Hepatocyte (in vitro differentiated cells): ENCODE results near the gene CHRNA4. TPM values are rescaled to one million over a fixed set of nuclear protein-coding genes. Genes with fewer than 3 reads are reported as not detected.

Source experiments
- DNase-seq: peaks from one replicate; pipeline ENCODE4 v3.0.0-alpha.2; 2016; ENCODE audit warnings: low spot score
- H2AFZ ChIP-seq: fragments of 200-600 bp; sonication (generic); 2 replicates; pipeline ENCODE4 v1.6.0; 2016; ENCODE audit warnings: antibody characterized with exemption, mild to moderate bottlenecking
- H3K27ac ChIP-seq: fragments of 200-600 bp; sonication (generic); 2 replicates; pipeline ENCODE4 v1.5.1; 2016; ENCODE audit warnings: mild to moderate bottlenecking
- H3K27me3 ChIP-seq: fragments of 200-600 bp; sonication (generic); 2 replicates; pipeline ENCODE4 v1.6.1; 2016
- H3K36me3 ChIP-seq: fragments of 200-600 bp; sonication (generic); replicated peaks from 2 replicates; pipeline ENCODE4 v1.5.1; 2016; ENCODE audit warnings: low read depth; ENCODE audit not compliant: insufficient read depth
- H3K4me1 ChIP-seq: fragments of 200-600 bp; sonication (generic); 2 replicates; pipeline ENCODE4 v1.5.1; 2016; ENCODE audit warnings: mild to moderate bottlenecking, moderate library complexity; ENCODE audit not compliant: insufficient read depth
- H3K4me2 ChIP-seq: fragments of 200-600 bp; sonication (generic); 2 replicates; pipeline ENCODE4 v1.6.0; 2016
- H3K4me3 ChIP-seq: fragments of 200-600 bp; sonication (generic); 2 replicates; pipeline ENCODE4 v1.5.1; 2016; ENCODE audit warnings: mild to moderate bottlenecking
- H3K79me2 ChIP-seq: fragments of 200-600 bp; sonication (generic); 2 replicates; pipeline ENCODE4 v1.6.0; 2017; ENCODE audit warnings: mild to moderate bottlenecking
- H3K9me2 ChIP-seq: fragments of 200-600 bp; sonication (generic); replicated peaks from 2 replicates; pipeline ENCODE4 v1.6.0; 2017; ENCODE audit warnings: mild to moderate bottlenecking; ENCODE audit not compliant: insufficient read depth
- H3K9me3 ChIP-seq: fragments of 200-600 bp; sonication (generic); 2 replicates; pipeline ENCODE4 v1.5.1; 2016; ENCODE audit warnings: low read depth, mild to moderate bottlenecking
- H4K20me1 ChIP-seq: fragments of 200-600 bp; sonication (generic); 2 replicates; pipeline ENCODE4 v1.6.0; 2016; ENCODE audit warnings: mild to moderate bottlenecking; ENCODE audit not compliant: insufficient read depth, poor library complexity, severe bottlenecking
- EZH2 ChIP-seq: fragments of 200-600 bp; sonication (generic); IDR thresholded peaks from 2 replicates; pipeline ENCODE4 v1.6.1; 2016; ENCODE audit warnings: antibody characterized with exemption, mild to moderate bottlenecking, borderline replicate concordance
- EZH2phosphoT487 ChIP-seq: fragments of 200-600 bp; sonication (generic); IDR thresholded peaks from one replicate; pipeline ENCODE4 v1.6.1; 2018; ENCODE audit warnings: antibody characterized with exemption, mild to moderate bottlenecking, low read depth, moderate library complexity; ENCODE audit not compliant: unreplicated experiment, severe bottlenecking
- whole genome bisulfite sequencing: methylation state at CpG from one replicate; pipeline ENCODE4 v1.1.6; 2016; ENCODE audit warnings: low lambda C conversion rate; ENCODE audit errors: missing lambda C conversion rate; 5-methylcytosine and 5-hydroxymethylcytosine counted together
- polyA plus RNA-seq: library from polyadenylated mRNA; unstranded; fragments of >200 nt; fragmentation: Nextera tagmentation; extraction: Ambion mirVana; gene quantifications from 2 replicates; pipeline ENCODE4 v1.2.1, GENCODE V29; 2016
- total RNA-seq: library from RNA; depleted of rRNA; stranded (reverse); fragments of >200 nt; gene quantifications from 2 replicates; pipeline ENCODE4 v1.2.3, GENCODE V29; 2014
- TF ChIP-seq, protein P1 (sequence below): fragments of 200-600 bp; sonication (generic); IDR thresholded peaks from 2 replicates; pipeline ENCODE4 v1.5.1; 2016; ENCODE audit warnings: antibody characterized with exemption, mild to moderate bottlenecking; ENCODE audit not compliant: poor library complexity

The CHRNA4 gene
- total and polyA plus RNA-seq, 2 experiments from 2014 or later: 0.25 TPM; not detected in 1

DNA sequence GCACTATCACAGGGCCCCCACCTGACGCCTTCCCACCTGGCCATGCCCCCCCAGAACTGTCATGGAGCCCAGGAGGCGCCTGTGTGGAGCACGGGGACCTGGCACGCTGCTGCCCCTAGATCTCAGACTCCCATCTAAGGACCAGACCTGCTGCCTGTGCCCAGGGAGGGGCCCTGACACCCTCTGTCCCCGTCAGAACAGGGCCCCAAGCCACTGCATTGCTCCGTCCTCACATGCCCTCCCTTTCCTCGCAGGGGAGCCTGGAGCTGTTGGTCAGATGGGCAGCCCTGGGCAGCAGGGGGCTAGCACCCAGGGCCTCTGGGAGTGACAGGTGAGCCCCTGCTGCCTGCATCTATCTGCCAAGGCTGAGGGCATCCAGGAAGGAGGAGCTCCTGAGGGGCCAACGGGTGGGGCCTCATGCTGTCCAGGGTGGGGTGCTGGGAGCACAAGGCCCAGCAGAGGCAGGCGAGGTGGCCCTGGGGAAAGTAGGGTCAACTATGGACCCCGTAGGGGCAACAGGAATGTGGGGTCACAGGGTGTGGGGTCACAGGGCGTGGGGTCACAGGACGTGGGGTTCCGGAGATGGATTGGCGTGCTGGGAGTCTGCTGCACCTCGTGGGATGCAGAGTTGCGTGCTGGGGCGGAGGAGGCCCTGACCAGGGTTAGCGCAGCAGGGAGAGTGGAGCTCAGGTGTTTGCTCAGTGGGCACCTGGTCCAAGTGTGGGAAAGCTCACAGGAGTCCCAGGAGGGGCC lies 31.6 kb downstream of the CHRNA4 start:
- Histone ChIP-seq H3K4me2 (no peak overlapping the region), H3K27me3 (no peaks in the 10 kb centered on the region), H3K27ac (no peak overlapping the region), H3K79me2 (no peaks in the 10 kb centered on the region), H3K9me2 (no peaks in the 10 kb centered on the region), H3K36me3 (no peaks in the 10 kb centered on the region), H3K4me1 (no peaks in the 10 kb centered on the region), H4K20me1 (no peaks in the 10 kb centered on the region), H3K9me3 (no peaks in the 10 kb centered on the region), H2AFZ (no peak overlapping the region), H3K4me3 (no peak overlapping the region)
- DNase-seq: no peak
- no peak for TF ChIP-seq EZH2
- no peak for TF ChIP-seq EZH2phosphoT487
- TF ChIP-seq, protein P1, sequence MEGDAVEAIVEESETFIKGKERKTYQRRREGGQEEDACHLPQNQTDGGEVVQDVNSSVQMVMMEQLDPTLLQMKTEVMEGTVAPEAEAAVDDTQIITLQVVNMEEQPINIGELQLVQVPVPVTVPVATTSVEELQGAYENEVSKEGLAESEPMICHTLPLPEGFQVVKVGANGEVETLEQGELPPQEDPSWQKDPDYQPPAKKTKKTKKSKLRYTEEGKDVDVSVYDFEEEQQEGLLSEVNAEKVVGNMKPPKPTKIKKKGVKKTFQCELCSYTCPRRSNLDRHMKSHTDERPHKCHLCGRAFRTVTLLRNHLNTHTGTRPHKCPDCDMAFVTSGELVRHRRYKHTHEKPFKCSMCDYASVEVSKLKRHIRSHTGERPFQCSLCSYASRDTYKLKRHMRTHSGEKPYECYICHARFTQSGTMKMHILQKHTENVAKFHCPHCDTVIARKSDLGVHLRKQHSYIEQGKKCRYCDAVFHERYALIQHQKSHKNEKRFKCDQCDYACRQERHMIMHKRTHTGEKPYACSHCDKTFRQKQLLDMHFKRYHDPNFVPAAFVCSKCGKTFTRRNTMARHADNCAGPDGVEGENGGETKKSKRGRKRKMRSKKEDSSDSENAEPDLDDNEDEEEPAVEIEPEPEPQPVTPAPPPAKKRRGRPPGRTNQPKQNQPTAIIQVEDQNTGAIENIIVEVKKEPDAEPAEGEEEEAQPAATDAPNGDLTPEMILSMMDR: no peak
- WGBS: 88% methylated on average over 17 of the region's 18 CpGs

DNA sequence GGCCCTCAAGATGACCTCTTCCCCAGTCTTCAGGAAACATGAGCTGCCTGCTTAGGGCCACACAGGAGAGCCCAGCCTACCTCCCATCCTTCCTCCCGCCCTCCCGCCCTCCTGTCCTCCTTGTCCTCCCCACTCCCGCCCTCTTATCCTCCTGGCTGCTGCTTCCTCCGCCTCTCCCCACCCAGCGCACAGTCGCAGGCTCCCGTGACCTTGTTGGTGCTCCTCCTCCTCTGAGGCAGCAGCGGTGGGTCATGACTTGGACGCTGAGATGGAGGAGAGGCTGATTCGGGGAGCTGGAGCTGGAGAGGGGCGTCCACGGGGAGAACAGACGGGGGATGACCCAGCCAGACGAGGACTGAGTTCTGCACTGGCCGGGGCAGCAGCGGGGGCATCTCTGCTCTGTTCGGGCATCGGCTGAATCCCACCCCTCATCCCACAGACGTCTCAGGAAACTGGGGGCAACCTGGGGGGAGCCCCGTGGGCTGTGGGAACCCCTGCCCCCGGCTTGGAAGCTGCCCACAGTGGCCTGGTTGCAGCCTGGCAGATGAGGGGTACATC lies 32.4 kb downstream of the CHRNA4 start:
- no peaks in the 10 kb centered on the region for H4K20me1 ChIP-seq
- no peaks in the 10 kb centered on the region for H3K9me2 ChIP-seq
- no peak overlapping the region for H3K4me3 ChIP-seq
- DNase-seq: no peak
- H3K4me2 ChIP-seq: no peak overlapping the region
- TF ChIP-seq, protein P1: no peak
- no peak for TF ChIP-seq EZH2
- no peaks in the 10 kb centered on the region for H3K4me1 ChIP-seq
- no peak overlapping the region for H2AFZ ChIP-seq
- H3K27me3 ChIP-seq: no peaks in the 10 kb centered on the region
- H3K36me3 ChIP-seq: no peaks in the 10 kb centered on the region
- H3K27ac ChIP-seq: no peak overlapping the region
- WGBS: 80% methylated on average over 20 of the region's 21 CpGs
- H3K9me3 ChIP-seq: no peaks in the 10 kb centered on the region
- no peaks in the 10 kb centered on the region for H3K79me2 ChIP-seq

DNA sequence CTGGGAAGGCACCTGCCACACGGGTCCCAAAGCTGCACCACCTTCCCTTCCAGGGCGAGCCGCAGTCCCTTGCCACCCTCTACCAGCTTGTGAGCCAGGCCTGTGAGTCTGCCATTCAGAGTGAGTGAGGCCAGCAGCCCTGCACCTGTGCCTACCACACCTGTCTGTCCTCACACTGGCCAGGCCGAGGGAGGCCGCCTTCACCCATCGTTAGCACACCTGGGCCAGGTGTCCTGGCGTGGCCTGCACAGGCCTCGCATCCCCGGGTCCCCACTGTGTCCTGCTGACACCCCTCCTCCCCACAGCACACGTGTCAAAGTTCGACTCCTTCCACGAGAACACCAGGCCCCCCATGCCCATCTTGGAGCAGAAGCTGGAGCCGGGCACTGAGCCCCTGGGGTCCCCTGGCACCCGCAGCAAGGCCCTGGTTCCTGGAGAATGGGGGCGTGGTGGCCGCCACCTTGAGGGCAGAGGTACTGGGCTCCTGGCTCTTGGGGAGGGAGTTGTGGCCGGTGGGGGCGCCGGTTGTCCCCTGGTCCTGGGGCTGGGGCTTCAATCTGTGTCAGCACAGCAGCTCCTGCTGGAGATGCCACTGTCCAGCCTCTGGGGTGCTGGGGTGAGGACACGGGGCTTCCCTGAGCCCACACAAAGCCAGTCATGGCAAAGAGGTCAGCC lies 33.0 kb downstream of the CHRNA4 start:
- WGBS: 90% methylated on average over 20 of the region's 20 CpGs
- H3K27ac ChIP-seq: no peak overlapping the region
- H3K4me1 ChIP-seq: no peaks in the 10 kb centered on the region
- H2AFZ ChIP-seq: no peak overlapping the region
- no peak overlapping the region for H3K4me2 ChIP-seq
- H3K27me3 ChIP-seq: no peaks in the 10 kb centered on the region
- no peak for DNase-seq
- no peaks in the 10 kb centered on the region for H4K20me1 ChIP-seq
- H3K79me2 ChIP-seq: no peaks in the 10 kb centered on the region
- no peak overlapping the region for H3K4me3 ChIP-seq
- no peaks in the 10 kb centered on the region for H3K9me3 ChIP-seq
- H3K36me3 ChIP-seq: no peaks in the 10 kb centered on the region
- no peaks in the 10 kb centered on the region for H3K9me2 ChIP-seq
- TF ChIP-seq EZH2 (no peak), EZH2phosphoT487 (no peak)
- TF ChIP-seq, protein P1: no peak
